Peyer's patch (tissue), 4 donors: ENCODE results near the gene RAB20.

Source experiments
- POLR2A ChIP-seq, 2 donors: fragments of 450-650 bp; IDR thresholded peaks; one replicate each; pipeline ENCODE4 v1.5.1; 2017; ENCODE audit warnings: antibody characterized with exemption in 2 of 2, mild to moderate bottlenecking in 2 of 2, moderate library complexity in 2 of 2
- TF ChIP-seq, protein P1 (sequence below), 6 experiments: fragments of 450-650 bp in 4 of 6; fragments of 200-600 bp in 2 of 6; sonication (generic) in 1 of 6; IDR thresholded peaks; one replicate each; pipeline ENCODE4 v1.5.1; 2017 to 2019; ENCODE audit warnings: antibody characterized with exemption in 6 of 6, mild to moderate bottlenecking in 3 of 6, moderate library complexity in 1 of 6

GRCh38 chr13:110503979-110504499 lies 57.5 kb downstream of the RAB20 start:
- TF ChIP-seq POLR2A (IDR thresholded peaks at IDR 0.05) = no peak
- TF ChIP-seq, protein P1, sequence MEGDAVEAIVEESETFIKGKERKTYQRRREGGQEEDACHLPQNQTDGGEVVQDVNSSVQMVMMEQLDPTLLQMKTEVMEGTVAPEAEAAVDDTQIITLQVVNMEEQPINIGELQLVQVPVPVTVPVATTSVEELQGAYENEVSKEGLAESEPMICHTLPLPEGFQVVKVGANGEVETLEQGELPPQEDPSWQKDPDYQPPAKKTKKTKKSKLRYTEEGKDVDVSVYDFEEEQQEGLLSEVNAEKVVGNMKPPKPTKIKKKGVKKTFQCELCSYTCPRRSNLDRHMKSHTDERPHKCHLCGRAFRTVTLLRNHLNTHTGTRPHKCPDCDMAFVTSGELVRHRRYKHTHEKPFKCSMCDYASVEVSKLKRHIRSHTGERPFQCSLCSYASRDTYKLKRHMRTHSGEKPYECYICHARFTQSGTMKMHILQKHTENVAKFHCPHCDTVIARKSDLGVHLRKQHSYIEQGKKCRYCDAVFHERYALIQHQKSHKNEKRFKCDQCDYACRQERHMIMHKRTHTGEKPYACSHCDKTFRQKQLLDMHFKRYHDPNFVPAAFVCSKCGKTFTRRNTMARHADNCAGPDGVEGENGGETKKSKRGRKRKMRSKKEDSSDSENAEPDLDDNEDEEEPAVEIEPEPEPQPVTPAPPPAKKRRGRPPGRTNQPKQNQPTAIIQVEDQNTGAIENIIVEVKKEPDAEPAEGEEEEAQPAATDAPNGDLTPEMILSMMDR (IDR thresholded peaks at IDR 0.05) = peak in 1 of 6 experiments; percentile 10
